GM18858 (cell line): ENCODE measurements around the gene CPXM1.
"Not testable (repeated sequence)": the region's sequence is repeated elsewhere in the genome, so short reads cannot be mapped to it uniquely, and the experiment has no call there.

ENCODE experiments used
- ATAC-seq: cut with Tn5 transposase; IDR thresholded peaks from one replicate; pipeline ENCODE4 v1.9.1; 2021; ENCODE audit not compliant: unreplicated experiment

CPXM1 gene

GRCh38 chr20:2770091-2770490 is 30.3 kb downstream of the CPXM1 start:
- ATAC-seq, result not testable (repeated sequence)

GRCh38 chr20:2768632-2769015 is 31.8 kb downstream of the CPXM1 start:
- no peak for ATAC-seq

GRCh38 chr20:2767768-2768631 is 32.4 kb downstream of the CPXM1 start:
- ATAC-seq, result no peak

- ATAC-seq, result no peak
Observed at GRCh38 chr20:2763186-2763585, 37.2 kb downstream of the CPXM1 start.

GRCh38 chr20:2762578-2763131 is 37.8 kb downstream of the CPXM1 start:
- ATAC-seq, result no peak

GRCh38 chr20:2761885-2762284 is 38.5 kb downstream of the CPXM1 start:
- ATAC-seq, result no peak

- ATAC-seq, result no peak
Observed at GRCh38 chr20:2760952-2761305, 39.5 kb downstream of the CPXM1 start.

GRCh38 chr20:2760297-2760951 is 40.0 kb downstream of the CPXM1 start:
- no peak for ATAC-seq

- no peak for ATAC-seq
Observed at GRCh38 chr20:2759603-2760296, 40.7 kb downstream of the CPXM1 start.

- ATAC-seq, result no peak
Observed at GRCh38 chr20:2759143-2759542, 41.3 kb downstream of the CPXM1 start.

GRCh38 chr20:2757969-2758368 is 42.5 kb downstream of the CPXM1 start:
- no peak for ATAC-seq

GRCh38 chr20:2757001-2757400 is 43.4 kb downstream of the CPXM1 start:
- no peak for ATAC-seq

- ATAC-seq, result no peak
Observed at GRCh38 chr20:2756056-2756611, 44.3 kb downstream of the CPXM1 start.

- no peak for ATAC-seq
Observed at GRCh38 chr20:2755451-2756055, 44.9 kb downstream of the CPXM1 start.

- ATAC-seq, result no peak
Observed at GRCh38 chr20:2754424-2754823, 46.0 kb downstream of the CPXM1 start.

- ATAC-seq, result no peak
Observed at GRCh38 chr20:2753461-2754040, 46.9 kb downstream of the CPXM1 start.

- ATAC-seq, result no peak
Observed at GRCh38 chr20:2752567-2753460, 47.6 kb downstream of the CPXM1 start.

- no peak for ATAC-seq
Observed at GRCh38 chr20:2751878-2752566, 48.4 kb downstream of the CPXM1 start.

GRCh38 chr20:2751347-2751877 is 49.0 kb downstream of the CPXM1 start:
- ATAC-seq, result no peak
